Measurements from ENCODE around the gene GGN. TPM values are rescaled to one million over a fixed set of nuclear protein-coding genes. Genes with fewer than 3 reads are reported as not detected.
"Not testable (repeated sequence)": the region's sequence is repeated elsewhere in the genome, so short reads cannot be mapped to it uniquely, and the experiment has no call there.

The GGN gene
- total RNA-seq, 1 donor from 2014 or later = 0.40 TPM

DNA sequence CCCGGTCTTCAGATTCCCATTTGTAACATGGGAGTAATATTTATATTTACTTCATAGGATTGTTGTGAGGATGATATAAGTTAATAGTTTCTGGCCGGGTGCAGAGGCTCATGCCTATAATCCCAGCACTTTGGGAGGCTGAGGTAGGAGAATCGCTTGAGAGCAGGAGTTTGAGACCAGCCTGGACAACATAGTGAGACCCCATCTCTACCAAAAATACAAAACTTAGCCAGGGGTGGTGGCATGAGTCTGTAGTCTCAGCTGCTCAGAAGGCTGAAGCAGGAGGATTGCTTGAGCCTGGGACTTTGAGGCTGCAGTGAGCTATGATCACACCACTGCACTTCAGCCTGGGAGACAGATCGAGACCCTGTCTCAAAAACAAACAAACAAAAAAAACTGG lies 41.0 kb downstream of the GGN start:
- no peak for DNase-seq (ENCODE audit: low spot score)
- intact Hi-C loops (cut with DNase I) = no loop called here

DNA sequence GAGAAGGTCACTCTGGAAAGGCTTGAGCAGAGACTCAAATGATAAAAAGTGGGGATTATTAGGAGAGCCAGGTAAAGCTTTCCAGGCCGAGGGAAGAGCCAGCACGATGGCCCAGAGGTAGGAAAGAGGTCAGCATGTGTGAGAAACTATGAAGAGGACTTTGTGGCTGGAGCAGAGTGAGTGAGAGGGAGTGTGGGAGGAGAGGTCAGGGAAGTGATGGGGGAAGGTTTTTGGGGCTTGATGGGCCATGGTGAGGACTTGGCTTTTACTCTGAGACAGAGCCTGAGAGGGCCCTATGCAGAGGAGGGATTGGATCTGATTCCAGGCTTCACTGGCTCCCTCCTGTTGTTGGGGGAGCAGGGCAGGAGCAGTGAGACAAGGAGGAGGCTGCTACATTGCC lies 46.9 kb downstream of the GGN start:
- DNase-seq (ENCODE audit: low spot score) = no peak
- intact Hi-C loops (cut with DNase I) = no loop called here

DNA sequence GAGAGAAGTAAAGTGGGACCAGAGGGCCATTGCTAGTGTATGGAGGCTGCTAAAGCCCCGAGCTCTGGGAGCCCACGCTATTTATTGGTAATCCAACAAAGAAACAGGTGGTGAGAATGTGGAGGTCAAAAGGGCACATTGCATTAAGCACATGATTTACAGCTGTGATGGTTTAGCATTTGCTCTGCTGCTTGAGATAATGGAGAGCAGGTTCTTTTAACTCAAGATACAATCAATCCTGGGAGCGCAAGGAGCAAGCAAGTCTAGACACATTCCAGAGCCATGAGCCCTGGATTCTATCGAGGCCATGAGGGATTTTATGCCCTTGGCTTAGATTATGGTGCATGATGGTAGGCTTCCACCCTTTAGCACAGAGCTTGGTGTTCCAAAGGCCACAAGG lies 48.8 kb downstream of the GGN start:
- DNase-seq (ENCODE audit: low spot score) = not testable (repeated sequence)
- intact Hi-C loops (cut with DNase I) = loop anchor here (5.0 kb wide), 1 partner anchor 432 kb away; the partner anchor contains the start of genes SIPA1L3 and WDR87

DNA sequence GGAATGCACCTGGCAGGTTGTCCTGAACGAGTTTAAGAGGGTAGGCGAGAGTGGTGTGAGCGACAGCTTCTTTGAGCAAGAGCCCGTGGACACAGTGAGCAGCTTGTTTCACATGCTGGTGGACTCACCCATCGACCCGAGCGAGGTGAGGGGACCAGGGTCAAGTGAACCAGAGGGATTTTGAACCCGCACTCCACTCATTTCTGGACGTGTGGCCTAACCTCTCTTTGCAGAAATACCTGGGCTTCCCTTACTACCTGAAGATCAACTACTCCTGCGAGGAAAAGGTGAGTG lies 50.5 kb downstream of the GGN start:
- intact Hi-C loops (cut with DNase I) = loop anchor here (5.0 kb wide), 1 partner anchor 430 kb away; the partner anchor contains the start of genes SIPA1L3 and WDR87
- no peak for DNase-seq (ENCODE audit: low spot score)

DNA sequence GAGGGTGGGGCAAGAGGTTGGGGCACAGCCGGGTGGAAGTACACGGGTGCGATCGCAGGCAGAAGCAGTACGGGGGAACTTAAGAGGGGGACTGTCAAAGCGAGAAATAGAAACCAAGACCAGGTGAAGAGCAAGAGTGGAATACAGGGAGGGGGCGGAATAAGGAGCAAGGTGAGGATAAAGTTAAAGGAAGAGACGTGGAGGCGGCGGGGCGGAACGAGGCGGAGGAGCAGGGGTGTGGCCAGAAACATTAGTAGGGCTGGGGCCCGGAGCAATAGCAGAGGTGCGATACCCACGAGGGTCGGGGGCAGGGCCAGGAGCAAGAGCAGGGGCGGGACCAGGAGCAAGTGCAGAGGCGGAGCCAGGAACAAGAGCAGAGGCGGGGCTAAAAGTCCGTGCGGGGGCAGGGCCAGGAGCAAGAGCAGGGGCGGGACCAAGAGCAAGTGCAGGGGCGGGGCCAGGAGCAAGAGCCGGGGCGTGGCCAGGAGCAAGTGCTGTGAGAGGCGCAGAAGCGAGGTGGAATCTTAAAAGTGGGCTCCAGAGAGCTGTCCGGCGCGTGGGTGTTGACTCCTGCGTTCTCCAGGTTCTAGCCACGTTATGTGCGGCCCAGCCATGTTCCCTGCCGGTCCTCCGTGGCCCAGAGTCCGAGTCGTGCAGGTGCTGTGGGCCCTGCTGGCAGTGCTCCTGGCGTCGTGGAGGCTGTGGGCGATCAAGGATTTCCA lies 51.0 kb downstream of the GGN start:
- DNase-seq (ENCODE audit: low spot score) = peak; percentile 98
- intact Hi-C loops (cut with DNase I) = loop anchor here (1.0 to 5.0 kb wide), 2 partner anchors 38 to 429 kb away; partner anchors contain the start of genes PSMD8, SIPA1L3 and WDR87

DNA sequence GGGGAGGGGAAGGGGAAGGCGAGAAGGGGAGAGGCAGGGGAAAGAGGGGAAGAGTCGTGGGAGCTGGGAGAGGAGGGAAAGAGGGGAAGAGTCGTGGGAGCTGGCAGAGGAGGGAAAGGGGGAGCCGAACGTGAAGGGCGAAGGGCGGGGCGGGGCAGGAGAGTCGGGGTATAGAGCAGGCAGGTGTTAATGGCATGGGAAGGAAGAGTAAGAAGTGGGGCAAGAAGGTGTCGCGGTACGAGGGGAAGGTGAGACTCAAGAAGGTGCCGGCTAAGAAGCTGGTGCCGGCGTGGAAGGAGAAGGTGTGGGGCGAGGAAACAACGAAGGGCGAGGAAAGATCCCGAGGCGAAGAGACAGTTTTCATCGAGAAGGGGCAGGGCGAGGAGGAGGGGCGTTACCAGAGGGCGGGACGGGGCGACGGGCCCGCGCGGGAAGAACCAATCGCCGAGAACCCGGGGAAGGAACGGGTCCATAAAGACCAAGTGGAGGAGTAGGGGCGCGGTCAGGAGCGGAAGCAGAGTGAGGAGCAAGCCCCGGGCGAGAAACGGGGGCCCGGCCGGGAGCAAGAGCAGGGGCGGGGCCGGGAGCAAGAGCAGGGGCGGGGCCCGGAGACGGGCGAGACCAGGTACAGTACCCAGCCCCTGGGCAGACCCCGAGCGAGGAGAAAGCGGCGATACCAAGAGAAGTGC lies 51.7 kb downstream of the GGN start:
- intact Hi-C loops (cut with DNase I) = loop anchor here (1.0 to 5.0 kb wide), 4 partner anchors 38 to 429 kb away; partner anchors contain the start of genes PSMD8, SIPA1L3 and WDR87
- DNase-seq (ENCODE audit: low spot score) = peak; percentile 97

Other genes with a start within 250 kb of the GGN start
- gene DPF1, start 163.8 kb downstream of the GGN start, total RNA-seq = 0.51 TPM
- gene PPP1R14A, start 131.7 kb downstream of the GGN start, total RNA-seq = 23.9 TPM
- 17.3 TPM for gene SPINT2, start 123.5 kb downstream of the GGN start, total RNA-seq
- 2.0 TPM for gene C19orf33, start 83.8 kb downstream of the GGN start, total RNA-seq
- 27.6 TPM for gene YIF1B, start 72.1 kb downstream of the GGN start, total RNA-seq
- gene KCNK6, start 68.2 kb downstream of the GGN start, total RNA-seq = 14.1 TPM
- 1.5 TPM for gene CATSPERG, start 52.2 kb downstream of the GGN start, total RNA-seq
- gene PSMD8, start 13.5 kb downstream of the GGN start, total RNA-seq = 283 TPM
- gene SPRED3, start 663 bp upstream of the GGN start, total RNA-seq = 2.2 TPM
- 14.2 TPM for gene FAM98C, start 15.1 kb upstream of the GGN start, total RNA-seq
- 1.5 TPM for gene RASGRP4, start 38.2 kb upstream of the GGN start, total RNA-seq
- gene RYR1, start 45.7 kb upstream of the GGN start, total RNA-seq = 1.3 TPM
- gene MAP4K1, start 229.9 kb upstream of the GGN start, total RNA-seq = 1.5 TPM
- 483 TPM for gene EIF3K, start 231.2 kb upstream of the GGN start, total RNA-seq

Data from cardiac septum (tissue), 1 donor.